SK-N-MC (cell line): Measurements from ENCODE around the gene TDG.

Source experiments
- EZH2 ChIP-seq: fragments of 200-600 bp; sonication (generic); IDR thresholded peaks from one replicate; pipeline ENCODE4 v1.6.1; 2017; ENCODE audit warnings: antibody characterized with exemption
- POLR2AphosphoS5 ChIP-seq: IDR thresholded peaks from 2 replicates; pipeline ENCODE4 v1.6.1; 2012; ENCODE audit warnings: mild to moderate bottlenecking, low read depth, low read length, borderline replicate concordance

GRCh38 chr12:103965255-103965589 is 450 bp upstream of the TDG start:
- TF ChIP-seq POLR2AphosphoS5 = no peak
- TF ChIP-seq EZH2 = no peak
